Heart left ventricle (tissue), 13 donors: ENCODE measurements around the gene ANKRD36C.
"Not testable (repeated sequence)": the region's sequence is repeated elsewhere in the genome, so short reads cannot be mapped to it uniquely, and the experiment has no call there.

Experiments
- POLR2A ChIP-seq, 2 donors: fragments of 450-650 bp; IDR thresholded peaks; one replicate each; pipeline ENCODE4 v1.6.1; 2017; ENCODE audit warnings: antibody characterized with exemption in 2 of 2, mild to moderate bottlenecking in 2 of 2, moderate library complexity in 2 of 2
- TF ChIP-seq, protein P1 (sequence below), 12 donors: fragments of 200-600 bp; sonication (generic) in 4 of 12; IDR thresholded peaks; one replicate each; pipeline versions ENCODE4 v1.5.0 to v1.8.0; 2018 to 2022; ENCODE audit warnings: antibody characterized with exemption in 12 of 12, mild to moderate bottlenecking in 5 of 12
- donor health status: ischemic (EF 13 %, LVEDD 7.1; RV severe dilation, severe dysfunction).
- donor health status: DM: no; HTN: yes; CAD: no.
- donor health status: DM: no; HTN: no; CAD: no.
- donor health status: ischemic (EF 25% LVEDD 6.9; RV normal size, moderate dysfunction).
- donor health status: ischemic (EF 25% LVEDD 5.7; RV mildly dilated, moderate dysfunction).
- donor health status: ischemic (EF 35%, LVEDD 5.7; RV mildly dilated, moderate dysfunction).
- donor health status: nonischemic (EF 11% LVEDD 7.7; RV severe dilation, severe dysfunction).
- donor health status: DM: yes; HTN: yes; CAD: no.
- donor health status: PGD.
- donor health status: ischemic (EF 29% LVEDD 5.4; RV normal size, mild dysfunction).
- donor health status: nonischemic (EF 23%, LVEDD 6.1; RV moderate dilation, normal function).

DNA sequence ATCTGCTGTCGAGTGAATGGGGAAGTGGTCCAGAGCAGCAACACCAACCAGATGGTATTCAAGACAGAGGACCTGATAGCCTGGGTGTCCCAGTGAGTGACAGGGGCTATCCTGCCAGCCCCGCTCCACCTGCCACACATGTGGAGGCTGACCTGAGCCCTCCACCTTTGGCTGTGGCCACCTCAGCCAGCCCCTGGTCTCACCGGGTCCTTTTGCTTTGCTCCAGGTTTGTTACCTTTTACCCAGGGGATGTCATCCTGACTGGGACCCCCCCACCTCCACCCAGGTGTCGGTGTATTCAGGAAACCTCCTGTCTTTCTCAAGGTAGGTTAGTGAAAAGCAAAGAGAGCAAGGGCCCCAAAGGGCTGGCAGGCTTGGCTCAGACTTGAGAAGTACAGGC is 29.5 kb upstream of the ANKRD36C start:
- TF ChIP-seq, protein P1, sequence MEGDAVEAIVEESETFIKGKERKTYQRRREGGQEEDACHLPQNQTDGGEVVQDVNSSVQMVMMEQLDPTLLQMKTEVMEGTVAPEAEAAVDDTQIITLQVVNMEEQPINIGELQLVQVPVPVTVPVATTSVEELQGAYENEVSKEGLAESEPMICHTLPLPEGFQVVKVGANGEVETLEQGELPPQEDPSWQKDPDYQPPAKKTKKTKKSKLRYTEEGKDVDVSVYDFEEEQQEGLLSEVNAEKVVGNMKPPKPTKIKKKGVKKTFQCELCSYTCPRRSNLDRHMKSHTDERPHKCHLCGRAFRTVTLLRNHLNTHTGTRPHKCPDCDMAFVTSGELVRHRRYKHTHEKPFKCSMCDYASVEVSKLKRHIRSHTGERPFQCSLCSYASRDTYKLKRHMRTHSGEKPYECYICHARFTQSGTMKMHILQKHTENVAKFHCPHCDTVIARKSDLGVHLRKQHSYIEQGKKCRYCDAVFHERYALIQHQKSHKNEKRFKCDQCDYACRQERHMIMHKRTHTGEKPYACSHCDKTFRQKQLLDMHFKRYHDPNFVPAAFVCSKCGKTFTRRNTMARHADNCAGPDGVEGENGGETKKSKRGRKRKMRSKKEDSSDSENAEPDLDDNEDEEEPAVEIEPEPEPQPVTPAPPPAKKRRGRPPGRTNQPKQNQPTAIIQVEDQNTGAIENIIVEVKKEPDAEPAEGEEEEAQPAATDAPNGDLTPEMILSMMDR (IDR thresholded peaks at IDR 0.05): not testable (repeated sequence)
- TF ChIP-seq POLR2A (IDR thresholded peaks at IDR 0.05): not testable (repeated sequence)
